SU-DHL-6 (cell line): ENCODE data around the gene ARAP3.

Source experiments
- H2AFZ ChIP-seq: fragments of 200-600 bp; sonication (generic); 2 replicates; pipeline ENCODE4 v1.6.1; 2014; ENCODE audit warnings: low read depth, mild to moderate bottlenecking, moderate library complexity, mixed read lengths, antibody characterized with exemption, low read length; ENCODE audit not compliant: severe bottlenecking
- H3F3A ChIP-seq: fragments of 200-600 bp; shearing (Covaris generic); 2 replicates; pipeline ENCODE4 v1.6.0; 2016; ENCODE audit warnings: antibody characterized with exemption, mild to moderate bottlenecking; ENCODE audit not compliant: insufficient read depth
- H3K27ac ChIP-seq: fragments of 200-600 bp; sonication (generic); 2 replicates; pipeline ENCODE4 v1.5.1; 2016; ENCODE audit warnings: low read depth, mild to moderate bottlenecking, low read length, moderate library complexity, mixed read lengths
- H3K27me3 ChIP-seq: fragments of 200-600 bp; sonication (generic), shearing (Covaris generic); 2 replicates; pipeline ENCODE4 v1.6.0; 2014; ENCODE audit warnings: mild to moderate bottlenecking, low read length
- H3K36me3 ChIP-seq: fragments of 200-600 bp; sonication (generic); 2 replicates; pipeline ENCODE4 v1.6.1; 2014; ENCODE audit warnings: mild to moderate bottlenecking, low read length, mixed read lengths
- H3K4me2 ChIP-seq: fragments of 300-600, 200-600 bp; shearing (Covaris generic), sonication (generic); 2 replicates; pipeline ENCODE4 v1.6.0; 2014; ENCODE audit warnings: low read length, low read depth, mild to moderate bottlenecking; ENCODE audit not compliant: poor library complexity, severe bottlenecking
- H3K4me3 ChIP-seq: fragments of 200-600 bp; sonication (generic); 2 replicates; pipeline ENCODE4 v1.5.1; 2014; ENCODE audit warnings: antibody characterized with exemption, low read length, mild to moderate bottlenecking, mixed read lengths; ENCODE audit not compliant: insufficient read depth, poor library complexity, severe bottlenecking
- H3K79me2 ChIP-seq: fragments of 200-600 bp; sonication (generic); 2 replicates; pipeline ENCODE4 v1.6.1; 2014; ENCODE audit warnings: mild to moderate bottlenecking, low read length, moderate library complexity; ENCODE audit not compliant: insufficient read depth
- H3K9ac ChIP-seq: fragments of 200-600 bp; sonication (generic); 2 replicates; pipeline ENCODE4 v1.7.0; 2014; ENCODE audit warnings: mild to moderate bottlenecking, low read length
- H3K9me2 ChIP-seq: fragments of 200-600 bp; sonication (generic); replicated peaks from 2 replicates; pipeline ENCODE4 v1.6.1; 2014; ENCODE audit warnings: low read length; ENCODE audit not compliant: insufficient read depth
- H3K9me3 ChIP-seq: fragments of 200-600 bp; sonication (generic); 2 replicates; pipeline ENCODE4 v1.6.1; 2014; ENCODE audit warnings: low read length, mixed read lengths; ENCODE audit not compliant: insufficient read depth
- H4K20me1 ChIP-seq: fragments of 200-600 bp; sonication (generic); 2 replicates; pipeline ENCODE4 v1.6.1; 2014; ENCODE audit warnings: low read depth, mild to moderate bottlenecking, antibody characterized with exemption, low read length, moderate library complexity, mixed read lengths
- EZH2phosphoT487 ChIP-seq: fragments of 200-600 bp; sonication (generic), shearing (Covaris generic); conservative IDR thresholded peaks from 2 replicates; pipeline ENCODE4 v1.6.1; 2018; ENCODE audit warnings: mild to moderate bottlenecking, antibody characterized with exemption, low read length, moderate library complexity, mixed read lengths
- TF ChIP-seq, protein P1 (sequence below): fragments of 200-600 bp; sonication (generic); IDR thresholded peaks from one replicate; pipeline ENCODE4 v1.5.1; 2017; ENCODE audit warnings: antibody characterized with exemption, mild to moderate bottlenecking, low read length, moderate library complexity; ENCODE audit not compliant: insufficient read depth, poor library complexity, severe bottlenecking

ARAP3 gene

DNA sequence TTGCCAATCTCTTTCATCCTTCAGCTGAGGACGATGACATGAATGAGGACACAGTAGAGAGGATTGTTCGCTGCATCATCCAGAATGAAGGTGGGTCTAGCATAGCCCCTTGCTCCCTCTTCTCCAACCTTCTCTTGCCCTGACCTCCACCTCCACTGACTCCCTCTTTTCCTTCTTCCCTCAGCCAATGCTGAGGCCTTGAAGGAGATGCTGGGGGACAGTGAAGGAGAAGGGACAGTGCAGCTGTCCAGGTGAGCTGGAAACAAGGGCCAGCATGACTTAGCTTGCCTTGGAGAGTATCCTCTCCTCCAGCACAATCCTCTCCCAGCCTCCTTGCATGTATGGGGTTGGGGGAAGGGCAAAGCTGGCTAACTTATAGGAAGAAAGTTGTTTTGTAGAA lies 43.3 kb downstream of the ARAP3 start:
- Histone ChIP-seq H3K27me3 (no peaks in the 10 kb centered on the region), H3K9ac (peak overlapping the region; percentile 94; the same call in 1 of the 2 replicates), H3K4me2 (peak overlapping the region; percentile 71), H3K27ac (peak overlapping the region; percentile 82), H3K9me2 (no peaks in the 10 kb centered on the region), H3K9me3 (no peaks in the 10 kb centered on the region), H3F3A (peaks cover 12% of the 10 kb centered on the region), H2AFZ (no peak overlapping the region), H3K36me3 (no peaks in the 10 kb centered on the region; the same call in 1 of the 2 replicates), H4K20me1 (peaks cover 12% of the 10 kb centered on the region; the same call in 1 of the 2 replicates), H3K4me3 (peak overlapping the region; percentile 97), H3K79me2 (peaks cover 38% of the 10 kb centered on the region)
- TF ChIP-seq EZH2phosphoT487: no peak
- TF ChIP-seq, protein P1, sequence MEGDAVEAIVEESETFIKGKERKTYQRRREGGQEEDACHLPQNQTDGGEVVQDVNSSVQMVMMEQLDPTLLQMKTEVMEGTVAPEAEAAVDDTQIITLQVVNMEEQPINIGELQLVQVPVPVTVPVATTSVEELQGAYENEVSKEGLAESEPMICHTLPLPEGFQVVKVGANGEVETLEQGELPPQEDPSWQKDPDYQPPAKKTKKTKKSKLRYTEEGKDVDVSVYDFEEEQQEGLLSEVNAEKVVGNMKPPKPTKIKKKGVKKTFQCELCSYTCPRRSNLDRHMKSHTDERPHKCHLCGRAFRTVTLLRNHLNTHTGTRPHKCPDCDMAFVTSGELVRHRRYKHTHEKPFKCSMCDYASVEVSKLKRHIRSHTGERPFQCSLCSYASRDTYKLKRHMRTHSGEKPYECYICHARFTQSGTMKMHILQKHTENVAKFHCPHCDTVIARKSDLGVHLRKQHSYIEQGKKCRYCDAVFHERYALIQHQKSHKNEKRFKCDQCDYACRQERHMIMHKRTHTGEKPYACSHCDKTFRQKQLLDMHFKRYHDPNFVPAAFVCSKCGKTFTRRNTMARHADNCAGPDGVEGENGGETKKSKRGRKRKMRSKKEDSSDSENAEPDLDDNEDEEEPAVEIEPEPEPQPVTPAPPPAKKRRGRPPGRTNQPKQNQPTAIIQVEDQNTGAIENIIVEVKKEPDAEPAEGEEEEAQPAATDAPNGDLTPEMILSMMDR: no peak

DNA sequence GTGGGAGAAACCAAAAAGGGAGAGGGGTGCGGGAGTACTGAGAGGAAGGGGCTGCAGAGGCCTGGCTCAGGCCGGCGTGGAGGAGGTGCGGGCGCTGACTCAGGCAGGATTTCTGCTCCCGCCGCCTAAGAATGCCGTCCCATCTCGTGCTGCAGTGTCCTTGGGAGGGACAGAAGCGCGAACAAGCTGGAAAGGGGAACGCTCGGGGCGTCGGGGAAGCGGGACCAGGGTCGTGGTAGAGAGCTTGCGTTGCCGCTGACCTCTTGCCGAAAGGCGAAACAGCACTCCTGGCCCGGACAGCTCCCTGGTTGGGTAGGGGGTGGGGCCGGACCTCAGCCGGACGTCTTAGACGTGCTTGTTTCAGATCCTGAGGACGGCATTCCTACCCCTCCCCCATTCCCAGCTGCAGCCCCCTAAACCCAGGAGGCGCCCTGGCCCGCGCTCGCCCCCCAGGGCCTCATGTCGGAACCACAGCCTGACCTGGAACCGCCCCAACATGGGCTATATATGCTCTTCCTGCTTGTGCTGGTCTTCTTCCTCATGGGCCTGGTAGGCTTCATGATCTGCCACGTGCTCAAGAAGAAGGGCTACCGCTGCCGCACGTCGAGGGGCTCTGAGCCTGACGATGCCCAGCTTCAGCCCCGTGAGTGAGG lies 44.1 kb downstream of the ARAP3 start:
- Histone ChIP-seq H3K9me2 (no peaks in the 10 kb centered on the region), H4K20me1 (peaks cover 14% of the 10 kb centered on the region; the same call in 1 of the 2 replicates), H3K4me2 (peak overlapping the region; percentile 71), H3K36me3 (no peaks in the 10 kb centered on the region; the same call in 1 of the 2 replicates), H3F3A (peaks cover 12% of the 10 kb centered on the region), H3K27me3 (no peaks in the 10 kb centered on the region), H3K79me2 (peaks cover 45% of the 10 kb centered on the region), H2AFZ (peak overlapping the region; percentile 70), H3K4me3 (peak overlapping the region; percentile 97), H3K9ac (peak overlapping the region; percentile 94), H3K27ac (peak overlapping the region; percentile 82), H3K9me3 (no peaks in the 10 kb centered on the region)
- no peak for TF ChIP-seq EZH2phosphoT487
- TF ChIP-seq, protein P1: peak; percentile 49

DNA sequence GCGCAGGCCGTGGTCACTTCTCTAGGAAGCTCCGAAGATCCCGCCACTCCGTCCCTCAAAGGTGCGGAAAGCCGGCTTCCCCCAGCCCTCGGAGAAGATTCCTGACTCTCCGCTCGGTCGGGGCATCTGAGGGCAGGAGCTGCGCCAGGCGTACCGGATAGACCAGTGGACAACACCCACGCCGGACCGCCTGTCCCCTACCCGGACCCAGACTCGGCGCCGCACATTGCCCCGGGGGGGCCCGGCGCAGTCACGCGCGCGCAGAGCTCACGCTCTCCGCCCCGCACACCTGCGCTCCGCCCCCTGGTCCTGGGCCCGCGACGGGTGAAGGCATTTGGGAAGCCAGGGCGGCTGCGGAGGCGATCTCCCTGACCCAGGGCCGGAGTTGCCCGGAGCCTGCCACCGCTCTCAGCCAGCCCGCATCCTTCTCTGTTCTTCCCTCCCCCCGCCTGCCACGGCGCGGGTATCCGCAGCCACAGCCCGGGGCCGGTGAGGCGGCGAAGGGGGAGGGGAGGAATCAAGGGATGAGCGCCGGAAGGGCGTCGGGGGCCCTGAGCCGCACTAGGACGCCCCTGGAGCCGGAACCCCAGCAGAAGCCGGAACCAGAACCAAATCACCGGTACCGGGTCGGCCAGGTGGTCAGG lies 44.8 kb downstream of the ARAP3 start:
- H3K9me3 ChIP-seq: no peaks in the 10 kb centered on the region
- H3K27me3 ChIP-seq: no peaks in the 10 kb centered on the region
- peaks cover 8% of the 10 kb centered on the region for H3F3A ChIP-seq
- H4K20me1 ChIP-seq: peaks cover 15% of the 10 kb centered on the region; the same call in 1 of the 2 replicates
- H3K9me2 ChIP-seq: no peaks in the 10 kb centered on the region
- TF ChIP-seq EZH2phosphoT487: no peak
- TF ChIP-seq, protein P1: no peak
- H3K4me3 ChIP-seq: peak overlapping the region; percentile 97
- H2AFZ ChIP-seq: peak overlapping the region; percentile 70
- H3K36me3 ChIP-seq: peaks cover 4% of the 10 kb centered on the region
- H3K4me2 ChIP-seq: peak overlapping the region; percentile 71
- peak overlapping the region; percentile 82 for H3K27ac ChIP-seq
- peak overlapping the region; percentile 94 for H3K9ac ChIP-seq
- H3K79me2 ChIP-seq: peaks cover 52% of the 10 kb centered on the region
